Skeletal muscle tissue (tissue), 4 donors: ENCODE measurements around the gene NAXD. TPM values are rescaled to one million over a fixed set of nuclear protein-coding genes. Genes with fewer than 3 reads are reported as not detected.
"Not testable (repeated sequence)": the region's sequence is repeated elsewhere in the genome, so short reads cannot be mapped to it uniquely, and the experiment has no call there.

ENCODE experiments used
- H3K27ac ChIP-seq: one replicate; pipeline ENCODE4 v1.7.0; 2013; ENCODE audit warnings: mild to moderate bottlenecking, low read depth, low read length, inconsistent platforms
- H3K27me3 ChIP-seq, 3 donors: one replicate each; pipeline ENCODE4 v1.7.0; 2013; ENCODE audit warnings: low read length in 3 of 3; ENCODE audit not compliant: control insufficient read depth in 3 of 3, insufficient read depth in 3 of 3
- H3K36me3 ChIP-seq, 3 donors: one replicate each; pipeline ENCODE4 v1.7.0; 2013; ENCODE audit warnings: low read length in 3 of 3; ENCODE audit not compliant: control insufficient read depth in 3 of 3, insufficient read depth in 3 of 3
- H3K4me1 ChIP-seq, 3 donors: one replicate each; pipeline ENCODE4 v1.7.0; 2013; ENCODE audit warnings: low read length in 3 of 3, mild to moderate bottlenecking in 3 of 3; ENCODE audit not compliant: control insufficient read depth in 3 of 3, insufficient read depth in 3 of 3
- H3K4me3 ChIP-seq, 3 donors: one replicate each; pipeline ENCODE4 v1.7.0; 2013; ENCODE audit warnings: low read length in 3 of 3
- H3K9ac ChIP-seq, 3 donors: one replicate each; pipeline ENCODE4 v1.7.0; 2013; ENCODE audit warnings: low read length in 3 of 3, mild to moderate bottlenecking in 3 of 3, moderate library complexity in 2 of 3, low read depth in 1 of 3
- H3K9me3 ChIP-seq, 3 donors: one replicate each; pipeline ENCODE4 v1.7.0; 2013; ENCODE audit warnings: low read length in 3 of 3; ENCODE audit not compliant: control insufficient read depth in 3 of 3
- total RNA-seq: library from RNA; depleted of rRNA; stranded (reverse); fragments of >200 nt; gene quantifications from one replicate; pipeline ENCODE4 v1.2.3, GENCODE V29; 2014
- donor health status: Osteomylitis.

NAXD gene
- total RNA-seq, 1 donor from 2014 or later, result 13.0 TPM

- Histone ChIP-seq H3K9me3 (no peaks in the 10 kb centered on the region), H3K36me3 (peaks cover 36 to 47% (median 44%) of the 10 kb centered on the region in 3 donors), H3K4me1 (peaks cover 12 to 25% (median 16%) of the 10 kb centered on the region in 3 donors), H3K9ac (no peak overlapping the region), H3K27me3 (no peaks in the 10 kb centered on the region), H3K27ac (no peak overlapping the region), H3K4me3 (no peak overlapping the region)
Measured at GRCh38 chr13:110626521-110626920, 11.2 kb downstream of the NAXD start.

- Histone ChIP-seq H3K27me3 (no peaks in the 10 kb centered on the region), H3K27ac (no peak overlapping the region), H3K9ac (no peak overlapping the region), H3K36me3 (peaks cover 36 to 44% (median 42%) of the 10 kb centered on the region in 3 donors), H3K4me3 (no peak overlapping the region), H3K9me3 (no peaks in the 10 kb centered on the region), H3K4me1 (peaks cover 12 to 25% (median 16%) of the 10 kb centered on the region in 3 donors)
Measured at GRCh38 chr13:110627351-110627750, 12.0 kb downstream of the NAXD start.

DNA sequence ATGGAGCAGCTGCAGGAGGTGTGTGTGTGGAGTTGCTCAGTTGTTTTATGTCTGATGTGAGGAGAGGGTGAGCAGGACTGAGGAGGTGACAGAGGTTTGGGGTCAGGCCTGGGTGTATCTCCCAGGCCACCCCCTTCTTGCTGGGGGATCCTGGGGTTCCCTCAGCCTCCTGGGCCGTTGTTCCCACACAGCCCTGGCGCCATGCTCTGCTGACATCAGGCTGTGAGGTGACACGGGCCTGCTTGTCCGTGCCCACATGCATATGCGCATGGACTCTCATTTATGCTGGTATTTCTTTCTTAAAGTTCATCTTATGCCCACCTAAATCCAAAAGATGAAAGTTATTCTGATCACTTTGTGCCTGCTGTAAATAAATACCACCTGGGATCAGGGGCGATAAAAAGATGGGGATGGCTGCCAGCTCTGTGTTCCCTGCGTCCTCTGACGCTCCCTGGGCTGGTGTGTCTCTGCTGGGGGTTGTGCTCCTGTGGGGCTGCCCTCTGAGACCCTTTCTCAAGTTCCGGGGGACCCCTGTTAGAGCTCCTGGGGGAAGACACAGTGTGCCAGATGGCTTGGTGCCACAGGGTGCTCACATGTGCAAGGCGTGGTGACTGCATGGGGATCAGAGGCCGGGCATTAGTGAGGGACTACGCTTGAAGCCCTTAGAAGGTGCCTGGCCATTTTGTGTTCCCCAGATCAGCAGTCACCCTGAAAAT lies 12.6 kb downstream of the NAXD start:
- no peak overlapping the region for H3K27ac ChIP-seq

DNA sequence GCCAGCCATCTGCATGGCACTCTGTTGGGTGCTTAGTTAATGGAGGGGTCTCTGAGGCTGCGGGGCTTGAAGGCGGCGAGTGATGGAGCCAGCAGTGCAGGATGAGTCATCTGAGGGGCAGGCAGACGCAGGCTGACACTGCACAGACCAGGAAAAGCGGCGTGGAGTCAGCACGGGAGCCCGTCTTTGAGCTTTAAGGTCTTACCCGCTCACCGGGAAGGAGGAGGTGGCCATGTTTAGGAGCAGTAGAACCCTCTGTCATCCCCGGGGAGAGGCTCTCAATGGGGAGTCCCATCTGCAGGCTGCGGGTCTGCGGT lies 13.1 kb downstream of the NAXD start:
- H3K9me3 ChIP-seq, result no peaks in the 10 kb centered on the region
- H3K9ac ChIP-seq, result no peak overlapping the region
- peaks cover 27 to 35% (median 32%) of the 10 kb centered on the region in 3 donors for H3K36me3 ChIP-seq
- H3K27me3 ChIP-seq, result no peaks in the 10 kb centered on the region
- no peak overlapping the region for H3K27ac ChIP-seq
- H3K4me1 ChIP-seq, result peaks cover 12 to 26% (median 16%) of the 10 kb centered on the region in 3 donors
- no peak overlapping the region for H3K4me3 ChIP-seq

More for the DNA sequence above, 12.6 kb downstream of the NAXD start:
- Histone ChIP-seq H3K9me3 (no peaks in the 10 kb centered on the region), H3K36me3 (peaks cover 32 to 40% (median 37%) of the 10 kb centered on the region in 3 donors), H3K9ac (no peak overlapping the region), H3K4me3 (no peak overlapping the region), H3K4me1 (peaks cover 12 to 25% (median 16%) of the 10 kb centered on the region in 3 donors), H3K27me3 (no peaks in the 10 kb centered on the region)

- Histone ChIP-seq H3K27ac (no peak overlapping the region), H3K4me1 (peaks cover 12 to 32% (median 16%) of the 10 kb centered on the region in 3 donors), H3K27me3 (no peaks in the 10 kb centered on the region), H3K9me3 (no peaks in the 10 kb centered on the region), H3K4me3 (no peak overlapping the region), H3K36me3 (peaks cover 26 to 31% (median 30%) of the 10 kb centered on the region in 3 donors), H3K9ac (no peak overlapping the region)
Measured at GRCh38 chr13:110628952-110629701, 13.8 kb downstream of the NAXD start.

GRCh38 chr13:110629735-110630134 lies 14.4 kb downstream of the NAXD start:
- Histone ChIP-seq H3K9me3 (no peaks in the 10 kb centered on the region), H3K27ac (no peak overlapping the region), H3K9ac (no peak overlapping the region), H3K27me3 (no peaks in the 10 kb centered on the region), H3K36me3 (peaks cover 29 to 33% (median 30%) of the 10 kb centered on the region in 3 donors), H3K4me1 (peaks cover 12 to 34% (median 16%) of the 10 kb centered on the region in 3 donors), H3K4me3 (no peak overlapping the region)

DNA sequence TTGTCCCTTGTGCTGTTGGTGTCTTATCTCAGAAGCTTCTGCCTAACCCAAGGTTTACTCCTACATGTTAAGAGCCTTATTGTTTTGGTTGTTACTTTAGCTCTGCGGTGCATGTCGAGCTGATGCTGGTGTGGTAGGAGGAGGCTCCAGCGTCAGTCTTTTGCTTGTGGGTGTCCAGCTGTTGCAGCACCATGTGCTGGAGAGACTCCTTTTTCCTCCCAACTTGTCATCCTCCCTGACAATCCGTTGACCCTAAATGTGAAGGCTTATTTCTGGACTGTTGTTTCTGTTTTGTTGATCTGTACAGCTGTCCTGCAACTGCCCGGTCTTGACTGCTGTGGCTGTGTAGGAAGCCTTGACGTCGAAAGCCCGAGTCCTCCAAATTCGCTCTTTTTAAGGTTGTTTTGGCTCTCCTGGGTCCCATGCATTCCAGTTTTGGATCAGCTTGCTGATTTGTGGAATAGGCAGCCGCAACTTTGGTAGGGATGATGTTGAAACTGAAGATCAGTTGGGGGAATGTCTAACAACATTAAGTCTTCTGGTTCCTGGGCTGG lies 15.3 kb downstream of the NAXD start:
- peaks cover 29 to 33% (median 30%) of the 10 kb centered on the region in 3 donors for H3K36me3 ChIP-seq

GRCh38 chr13:110632255-110632654 lies 16.9 kb downstream of the NAXD start:
- not testable (repeated sequence) for H3K27me3 ChIP-seq, H3K9ac ChIP-seq, H3K9me3 ChIP-seq, H3K4me3 ChIP-seq, H3K27ac ChIP-seq
- Histone ChIP-seq H3K36me3 (peaks cover 43 to 48% (median 44%) of the 10 kb centered on the region in 3 donors), H3K4me1 (peaks cover 12 to 34% (median 16%) of the 10 kb centered on the region in 3 donors)

More for the DNA sequence above, 15.3 kb downstream of the NAXD start:
- Histone ChIP-seq H3K4me1 (peaks cover 12 to 34% (median 16%) of the 10 kb centered on the region in 3 donors), H3K9me3 (no peaks in the 10 kb centered on the region), H3K9ac (no peak overlapping the region), H3K4me3 (no peak overlapping the region), H3K27ac (no peak overlapping the region), H3K27me3 (no peaks in the 10 kb centered on the region)

GRCh38 chr13:110633776-110634175 lies 18.4 kb downstream of the NAXD start:
- H3K36me3 ChIP-seq, result peaks cover 44 to 53% (median 44%) of the 10 kb centered on the region in 3 donors
- H3K4me1 ChIP-seq, result peaks cover 3 to 21% (median 10%) of the 10 kb centered on the region in 3 donors
- H3K4me3 ChIP-seq, result no peak overlapping the region
- no peak overlapping the region for H3K27ac ChIP-seq
- H3K9ac ChIP-seq, result no peak overlapping the region
- H3K9me3 ChIP-seq, result no peaks in the 10 kb centered on the region
- no peaks in the 10 kb centered on the region for H3K27me3 ChIP-seq

- peaks cover 3 to 13% (median 10%) of the 10 kb centered on the region in 3 donors for H3K4me1 ChIP-seq
- H3K27ac ChIP-seq, result no peak overlapping the region
- H3K27me3 ChIP-seq, result no peaks in the 10 kb centered on the region
- peaks cover 50 to 55% (median 52%) of the 10 kb centered on the region in 3 donors for H3K36me3 ChIP-seq
- no peaks in the 10 kb centered on the region for H3K9me3 ChIP-seq
- H3K9ac ChIP-seq, result no peak overlapping the region
- no peak overlapping the region for H3K4me3 ChIP-seq
Measured at GRCh38 chr13:110634558-110634957, 19.2 kb downstream of the NAXD start.
